Muscle layer of duodenum (tissue), 2 donors: ENCODE measurements around the gene NCLN.
"Not testable (repeated sequence)": the region's sequence is repeated elsewhere in the genome, so short reads cannot be mapped to it uniquely, and the experiment has no call there.

Experiments
- H3K27ac ChIP-seq: one replicate; pipeline ENCODE4 v1.7.0; 2013; ENCODE audit warnings: mild to moderate bottlenecking, low read length
- H3K27me3 ChIP-seq: one replicate; pipeline ENCODE4 v1.7.0; 2013; ENCODE audit warnings: low read depth, mild to moderate bottlenecking, control low read depth, low read length
- H3K36me3 ChIP-seq, 2 donors: one replicate each; pipeline ENCODE4 v1.7.0; 2013; ENCODE audit warnings: low read length in 2 of 2, control low read depth in 1 of 2, mild to moderate bottlenecking in 1 of 2; ENCODE audit not compliant: insufficient read depth in 2 of 2, control insufficient read depth in 1 of 2
- H3K4me1 ChIP-seq, 2 donors: one replicate each; pipeline ENCODE4 v1.7.0; 2013; ENCODE audit warnings: low read length in 2 of 2, mild to moderate bottlenecking in 2 of 2, control low read depth in 1 of 2, moderate library complexity in 1 of 2; ENCODE audit not compliant: insufficient read depth in 2 of 2, control insufficient read depth in 1 of 2
- H3K4me3 ChIP-seq, 2 donors: one replicate each; pipeline ENCODE4 v1.7.0; 2013; ENCODE audit warnings: low read length in 2 of 2, low read depth in 1 of 2, mild to moderate bottlenecking in 1 of 2
- H3K9me3 ChIP-seq, 2 donors: one replicate each; pipeline ENCODE4 v1.7.0; 2013; ENCODE audit warnings: low read length in 2 of 2, control low read depth in 1 of 2, mild to moderate bottlenecking in 1 of 2; ENCODE audit not compliant: control insufficient read depth in 1 of 2
- donor health status: healthy.

Gene NCLN

DNA sequence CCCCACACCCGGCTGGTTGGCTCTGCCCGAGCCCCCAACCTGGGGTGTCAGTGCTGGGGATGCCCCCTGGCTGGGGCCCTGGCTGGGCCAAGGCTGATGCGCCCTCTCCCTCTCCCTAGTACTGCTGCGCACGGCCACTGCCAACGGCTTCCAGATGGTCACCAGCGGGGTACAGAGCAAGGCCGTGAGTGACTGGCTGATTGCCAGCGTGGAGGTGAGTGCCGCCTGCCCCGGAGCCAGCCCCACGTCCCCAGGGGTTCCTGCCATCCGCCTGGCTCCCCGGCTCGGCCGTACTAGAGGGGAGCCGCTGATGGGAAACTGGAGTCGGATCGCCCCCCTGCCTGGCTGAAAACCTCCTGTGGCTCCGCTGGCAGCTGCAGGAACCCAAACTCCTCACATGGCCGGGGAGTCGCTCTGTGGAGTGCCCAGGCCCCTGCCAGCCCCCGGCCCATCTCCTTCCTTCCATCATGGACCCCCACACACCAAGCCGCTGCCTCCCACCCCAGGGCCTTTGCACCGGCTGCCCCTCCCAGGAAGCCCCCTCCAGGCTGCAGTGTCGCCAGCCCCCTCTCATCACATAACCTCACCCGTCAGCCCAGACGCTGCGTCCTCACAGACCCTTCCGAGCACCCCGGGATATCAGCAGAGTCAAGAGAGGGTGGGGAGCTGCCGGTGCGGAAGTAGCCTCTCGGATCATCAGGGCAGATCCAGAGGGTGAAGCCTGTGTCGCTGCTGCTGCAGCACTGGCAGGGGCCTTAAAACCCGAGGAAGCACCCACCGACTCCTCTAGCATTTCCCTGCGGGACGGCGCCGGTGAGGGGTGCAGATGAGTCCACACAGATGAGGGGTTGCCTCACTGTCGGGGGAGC is 10.6 kb downstream of the NCLN start:
- H3K27me3 ChIP-seq, result no peaks in the 10 kb centered on the region

GRCh38 chr19:3196933-3197205 is 11.1 kb downstream of the NCLN start:
- Histone ChIP-seq H3K4me1 (no peaks in the 10 kb centered on the region), H3K4me3 (no peak overlapping the region), H3K27me3 (no peaks in the 10 kb centered on the region), H3K9me3 (no peaks in the 10 kb centered on the region), H3K36me3 (peaks cover 3 to 47% of the 10 kb centered on the region in 2 donors), H3K27ac (no peak overlapping the region)

More for the DNA sequence above, 10.6 kb downstream of the NCLN start:
- Histone ChIP-seq H3K9me3 (no peaks in the 10 kb centered on the region), H3K4me3 (no peak overlapping the region), H3K36me3 (peaks cover 3 to 43% of the 10 kb centered on the region in 2 donors), H3K27ac (no peak overlapping the region), H3K4me1 (no peaks in the 10 kb centered on the region)

GRCh38 chr19:3198901-3199700 is 13.4 kb downstream of the NCLN start:
- peaks cover 3 to 55% of the 10 kb centered on the region in 2 donors for H3K36me3 ChIP-seq
- no peak overlapping the region for H3K27ac ChIP-seq
- no peaks in the 10 kb centered on the region for H3K4me1 ChIP-seq
- H3K4me3 ChIP-seq, result no peak overlapping the region
- no peaks in the 10 kb centered on the region for H3K9me3 ChIP-seq
- no peaks in the 10 kb centered on the region for H3K27me3 ChIP-seq

- H3K4me3 ChIP-seq, result no peak overlapping the region
- no peaks in the 10 kb centered on the region for H3K4me1 ChIP-seq
- H3K27ac ChIP-seq, result no peak overlapping the region
- H3K36me3 ChIP-seq, result peaks cover 9 to 61% of the 10 kb centered on the region in 2 donors
- H3K27me3 ChIP-seq, result no peaks in the 10 kb centered on the region
- no peaks in the 10 kb centered on the region for H3K9me3 ChIP-seq
Measured at GRCh38 chr19:3201072-3201700, 15.5 kb downstream of the NCLN start.

DNA sequence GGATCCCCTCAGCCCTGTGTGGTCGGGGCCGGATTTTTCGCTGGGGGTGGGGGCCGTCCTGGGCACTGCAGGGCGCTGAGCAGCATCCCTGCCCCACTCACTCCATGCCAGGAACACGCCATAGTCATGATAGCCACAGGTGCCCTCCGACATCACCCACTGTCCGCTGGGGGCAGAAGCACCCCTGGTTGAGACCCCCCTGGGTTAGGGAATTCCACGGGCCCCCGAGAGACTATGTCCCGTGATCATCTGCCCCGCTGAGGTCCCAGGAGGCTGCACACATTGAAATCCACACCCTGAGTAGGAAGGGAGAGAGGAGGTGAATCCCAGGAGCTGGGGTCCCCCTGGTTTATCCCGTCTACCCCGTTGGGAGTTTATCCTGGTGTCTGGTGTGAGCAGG is 16.2 kb downstream of the NCLN start:
- Histone ChIP-seq H3K27me3 (no peaks in the 10 kb centered on the region), H3K36me3 (peaks cover 9 to 64% of the 10 kb centered on the region in 2 donors), H3K9me3 (no peaks in the 10 kb centered on the region), H3K4me1 (no peaks in the 10 kb centered on the region), H3K27ac (no peak overlapping the region), H3K4me3 (no peak overlapping the region)

- H3K36me3 ChIP-seq, result peaks cover 13 to 64% of the 10 kb centered on the region in 2 donors
- H3K4me1 ChIP-seq, result no peaks in the 10 kb centered on the region
- H3K4me3 ChIP-seq, result no peak overlapping the region
- H3K27ac ChIP-seq, result no peak overlapping the region
- H3K9me3 ChIP-seq, result no peaks in the 10 kb centered on the region
- no peaks in the 10 kb centered on the region for H3K27me3 ChIP-seq
Measured at GRCh38 chr19:3202346-3202745, 16.6 kb downstream of the NCLN start.

DNA sequence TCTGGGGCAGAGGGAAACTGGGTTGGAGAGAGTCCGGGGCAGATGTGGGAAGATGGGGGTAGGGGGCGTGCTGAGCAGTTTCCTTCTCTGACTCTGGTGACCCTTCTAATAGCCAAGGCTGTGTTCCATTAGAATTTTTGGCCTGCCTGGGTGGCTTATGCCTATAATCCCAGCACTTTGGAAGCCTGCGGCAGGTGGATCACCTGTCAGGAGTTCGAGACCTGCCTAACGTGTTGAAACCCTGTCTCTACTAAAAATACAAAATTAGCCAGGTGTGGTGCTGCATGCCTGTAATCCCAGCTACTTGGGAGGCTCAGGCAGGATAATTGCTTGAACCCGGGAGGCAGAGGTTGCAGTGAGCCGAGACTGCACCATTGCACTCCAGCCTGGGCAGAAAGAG is 17.2 kb downstream of the NCLN start:
- peaks cover 17 to 69% of the 10 kb centered on the region in 2 donors for H3K36me3 ChIP-seq
- not testable (repeated sequence) for H3K9me3 ChIP-seq, H3K4me1 ChIP-seq, H3K27ac ChIP-seq, H3K27me3 ChIP-seq, H3K4me3 ChIP-seq

GRCh38 chr19:3203805-3204645 is 18.3 kb downstream of the NCLN start:
- H3K36me3 ChIP-seq, result peaks cover 20 to 71% of the 10 kb centered on the region in 2 donors
- H3K27ac ChIP-seq, result no peak overlapping the region
- H3K4me3 ChIP-seq, result no peak overlapping the region
- no peaks in the 10 kb centered on the region for H3K9me3 ChIP-seq
- H3K4me1 ChIP-seq, result no peaks in the 10 kb centered on the region
- no peaks in the 10 kb centered on the region for H3K27me3 ChIP-seq

GRCh38 chr19:3204646-3205275 is 19.0 kb downstream of the NCLN start:
- Histone ChIP-seq H3K27me3 (no peaks in the 10 kb centered on the region), H3K27ac (no peak overlapping the region), H3K4me1 (no peaks in the 10 kb centered on the region), H3K9me3 (no peaks in the 10 kb centered on the region), H3K4me3 (no peak overlapping the region), H3K36me3 (peaks cover 20 to 67% of the 10 kb centered on the region in 2 donors)

GRCh38 chr19:3206216-3206953 is 20.7 kb downstream of the NCLN start:
- Histone ChIP-seq H3K27ac (no peak overlapping the region), H3K4me3 (no peak overlapping the region), H3K9me3 (no peaks in the 10 kb centered on the region), H3K4me1 (no peaks in the 10 kb centered on the region), H3K27me3 (no peaks in the 10 kb centered on the region), H3K36me3 (peaks cover 17 to 62% of the 10 kb centered on the region in 2 donors)
